ENCODE data around the gene NCAPH2. TPM values are rescaled to one million over a fixed set of nuclear protein-coding genes. Genes with fewer than 3 reads are reported as not detected.

The NCAPH2 gene
- total and polyA plus RNA-seq, 2 of the 13 experiments (the other 11 are each of a cell fraction or from before 2014, with no cell fraction given), result 28.1 to 64.4 TPM

GRCh38 chr22:50526108-50526833 lies 18.2 kb downstream of the NCAPH2 start (continued):
- TF ChIP-seq ZNF550 (CRISPR knock-in tag; IDR thresholded peaks at IDR 0.05; ENCODE audit: borderline replicate concordance), result no peak
- TF ChIP-seq BATF2 (CRISPR knock-in tag; IDR thresholded peaks at IDR 0.05), result peak; percentile 85
- TF ChIP-seq NFIC (IDR thresholded peaks at IDR 0.05; ENCODE audit: low read length), result no peak
- no peak for TF ChIP-seq NFYC (CRISPR knock-in tag; IDR thresholded peaks at IDR 0.05)
- TF ChIP-seq ZNF687 (CRISPR knock-in tag; IDR thresholded peaks at IDR 0.05), result peak; percentile 1
- no peak for TF ChIP-seq MAFG (CRISPR knock-in tag; IDR thresholded peaks at IDR 0.05)
- no peak; the same call in 1 of the 2 replicates for TF ChIP-seq ZNF543 (CRISPR knock-in tag; IDR thresholded peaks at IDR 0.05)
- TF ChIP-seq CHCHD3 (CRISPR knock-in tag; IDR thresholded peaks at IDR 0.05), result 0 out of 2 replicates have a peak, but pooled peaks have one; percentile 65
- TF ChIP-seq ZNF552 (CRISPR knock-in tag; IDR thresholded peaks at IDR 0.05; ENCODE audit: borderline replicate concordance), result no peak; the same call in 1 of the 2 replicates
- no peak for TF ChIP-seq ZNF335 (CRISPR knock-in tag; IDR thresholded peaks at IDR 0.05)
- TF ChIP-seq REST (IDR thresholded peaks at IDR 0.05; ENCODE audit: borderline replicate concordance in 1 of 2, low read depth in 1 of 2, low read length in 2 of 2), result no peak
- TF ChIP-seq RFX3 (CRISPR knock-in tag; IDR thresholded peaks at IDR 0.05), result no peak
- no peak; the same call in 1 of the 2 replicates for TF ChIP-seq ZNF639 (CRISPR knock-in tag; conservative IDR thresholded peaks at IDR 0.05)
- TF ChIP-seq SNAPC5 (CRISPR knock-in tag; IDR thresholded peaks at IDR 0.05; ENCODE audit: borderline replicate concordance), result no peak
- TF ChIP-seq ATF4 (CRISPR knock-in tag; IDR thresholded peaks at IDR 0.05), result peak in 1 of 2 experiments; percentile 28; a peak in 1 of 4 replicates
- TF ChIP-seq MIER2 (CRISPR knock-in tag; IDR thresholded peaks at IDR 0.05), result no peak; the same call in 1 of the 2 replicates
- peak; percentile 94; the same call in 1 of the 2 replicates for TF ChIP-seq GTF3A (CRISPR knock-in tag; conservative IDR thresholded peaks at IDR 0.05)
- TF ChIP-seq NFE2 (CRISPR knock-in tag; IDR thresholded peaks at IDR 0.05), result no peak

Data from HepG2 (cell line).